ENCODE results near the gene SLC16A14. TPM values are rescaled to one million over a fixed set of nuclear protein-coding genes. Genes with fewer than 3 reads are reported as not detected.

The SLC16A14 gene
- total RNA-seq, 1 experiment from 2014 or later, result 12.4 TPM

DNA sequence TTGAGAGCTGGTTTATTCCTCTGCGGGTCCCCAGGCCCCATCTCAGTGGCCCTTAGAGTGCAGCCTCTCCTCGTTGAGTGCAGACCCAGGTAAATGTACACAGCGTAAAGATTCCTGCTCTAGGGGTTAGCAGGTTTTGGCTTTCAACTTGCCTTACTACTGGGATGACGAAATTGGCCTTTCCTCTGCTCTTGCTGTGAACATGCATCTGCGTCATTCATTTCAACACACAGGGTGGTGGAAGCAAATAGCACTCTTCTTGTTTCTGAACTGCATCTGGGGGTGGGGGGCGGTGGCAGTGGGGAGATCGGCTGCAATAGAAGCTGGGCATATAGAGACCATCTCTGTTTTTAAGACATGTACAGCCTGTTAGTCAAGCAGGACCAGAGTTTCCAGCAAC, 16.5 kb upstream of the SLC16A14 start:
- TF ChIP-seq EZH2phosphoT487 (IDR thresholded peaks at IDR 0.05; ENCODE audit: borderline replicate concordance, low read length) (no peak), EZH2 (IDR thresholded peaks at IDR 0.05; ENCODE audit: low read length, unreplicated experiment) (no peak)
- TF ChIP-seq, protein P1, sequence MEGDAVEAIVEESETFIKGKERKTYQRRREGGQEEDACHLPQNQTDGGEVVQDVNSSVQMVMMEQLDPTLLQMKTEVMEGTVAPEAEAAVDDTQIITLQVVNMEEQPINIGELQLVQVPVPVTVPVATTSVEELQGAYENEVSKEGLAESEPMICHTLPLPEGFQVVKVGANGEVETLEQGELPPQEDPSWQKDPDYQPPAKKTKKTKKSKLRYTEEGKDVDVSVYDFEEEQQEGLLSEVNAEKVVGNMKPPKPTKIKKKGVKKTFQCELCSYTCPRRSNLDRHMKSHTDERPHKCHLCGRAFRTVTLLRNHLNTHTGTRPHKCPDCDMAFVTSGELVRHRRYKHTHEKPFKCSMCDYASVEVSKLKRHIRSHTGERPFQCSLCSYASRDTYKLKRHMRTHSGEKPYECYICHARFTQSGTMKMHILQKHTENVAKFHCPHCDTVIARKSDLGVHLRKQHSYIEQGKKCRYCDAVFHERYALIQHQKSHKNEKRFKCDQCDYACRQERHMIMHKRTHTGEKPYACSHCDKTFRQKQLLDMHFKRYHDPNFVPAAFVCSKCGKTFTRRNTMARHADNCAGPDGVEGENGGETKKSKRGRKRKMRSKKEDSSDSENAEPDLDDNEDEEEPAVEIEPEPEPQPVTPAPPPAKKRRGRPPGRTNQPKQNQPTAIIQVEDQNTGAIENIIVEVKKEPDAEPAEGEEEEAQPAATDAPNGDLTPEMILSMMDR (conservative IDR thresholded peaks at IDR 0.05; ENCODE audit: low read depth, low read length), result no peak
- no peak for ATAC-seq
- Histone ChIP-seq H3K9ac (ENCODE audit: low read length) (no peak overlapping the region), H3K79me2 (ENCODE audit: low read length) (no peaks in the 10 kb centered on the region), H3K36me3 (ENCODE audit: low read depth, low read length) (no peaks in the 10 kb centered on the region), H3K27me3 (ENCODE audit: low read length) (no peaks in the 10 kb centered on the region), H3K27ac (ENCODE audit: low read length) (no peak overlapping the region), H3K9me3 (ENCODE audit: low read length) (no peaks in the 10 kb centered on the region), H3K4me2 (ENCODE audit: low read length) (no peak overlapping the region), H3K4me1 (ENCODE audit: insufficient read depth, low read length) (no peaks in the 10 kb centered on the region), H4K20me1 (ENCODE audit: low read length) (no peaks in the 10 kb centered on the region), H2AFZ (ENCODE audit: low read length) (no peak overlapping the region), H3F3A (ENCODE audit: low read length, unreplicated experiment) (no peaks in the 10 kb centered on the region), H3K9me2 (replicated peaks; ENCODE audit: low read length) (no peaks in the 10 kb centered on the region), H3K4me3 (ENCODE audit: low read length) (no peak overlapping the region)
- BruUV-seq (replicated peaks), result no TSS peak
- CTCF ChIA-PET, result no interaction called here
- POLR2A ChIA-PET (ENCODE audit: unreplicated experiment), result no interaction called here
- intact Hi-C loops (cut with micrococcal nuclease), result no loop called here
- no peak for DNase-seq

DNA sequence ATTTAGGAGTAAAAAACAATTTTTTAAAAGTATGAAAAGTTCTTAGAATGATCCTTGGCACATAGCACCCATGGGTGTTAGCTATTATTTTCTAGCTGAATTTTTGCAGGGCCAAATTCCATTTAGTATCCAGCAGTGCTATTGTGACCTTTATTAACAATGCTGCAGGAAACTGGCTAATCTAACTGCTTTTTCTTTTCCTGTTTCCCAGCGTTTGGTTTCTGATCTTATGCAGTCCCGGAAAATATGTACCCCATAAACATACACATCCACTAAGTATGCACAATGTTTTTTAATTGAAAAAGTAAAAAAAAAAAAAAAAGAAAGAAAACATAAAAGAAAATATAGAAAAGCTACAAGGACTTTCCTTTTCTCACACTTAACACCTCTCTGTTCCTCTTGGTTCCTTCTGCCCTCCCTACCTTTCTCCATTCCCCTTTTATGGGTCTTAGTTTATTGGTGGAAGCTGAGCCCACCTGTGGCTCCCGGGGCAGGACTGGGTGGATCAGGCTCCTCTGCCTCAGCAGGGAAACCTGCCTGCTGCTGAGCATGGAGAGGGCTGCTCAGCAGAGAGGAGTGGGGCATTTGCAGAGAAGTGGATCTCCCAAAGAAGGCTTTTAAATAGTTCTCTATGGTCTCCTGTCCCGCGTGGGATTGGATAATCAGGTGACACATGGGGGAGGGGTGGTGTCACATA, 9.3 kb upstream of the SLC16A14 start:
- Histone ChIP-seq H3K79me2 (ENCODE audit: low read length) (no peaks in the 10 kb centered on the region), H3K4me1 (ENCODE audit: insufficient read depth, low read length) (no peaks in the 10 kb centered on the region), H3F3A (ENCODE audit: low read length, unreplicated experiment) (no peaks in the 10 kb centered on the region), H3K27me3 (ENCODE audit: low read length) (no peaks in the 10 kb centered on the region), H3K9me2 (replicated peaks; ENCODE audit: low read length) (no peaks in the 10 kb centered on the region), H3K27ac (ENCODE audit: low read length) (no peak overlapping the region), H3K36me3 (ENCODE audit: low read depth, low read length) (no peaks in the 10 kb centered on the region), H3K9me3 (ENCODE audit: low read length) (no peaks in the 10 kb centered on the region), H3K9ac (ENCODE audit: low read length) (no peak overlapping the region), H3K4me3 (ENCODE audit: low read length) (no peak overlapping the region), H3K4me2 (ENCODE audit: low read length) (no peak overlapping the region), H2AFZ (ENCODE audit: low read length) (no peak overlapping the region), H4K20me1 (ENCODE audit: low read length) (no peaks in the 10 kb centered on the region)
- no peak for ATAC-seq
- TF ChIP-seq, protein P1 (conservative IDR thresholded peaks at IDR 0.05; ENCODE audit: low read depth, low read length), result no peak
- TF ChIP-seq EZH2phosphoT487 (IDR thresholded peaks at IDR 0.05; ENCODE audit: borderline replicate concordance, low read length) (no peak), EZH2 (IDR thresholded peaks at IDR 0.05; ENCODE audit: low read length, unreplicated experiment) (no peak)
- ChIA-PET CTCF (interaction anchor here (0.6 kb wide), 2 partner anchors 12 to 15 kb away, joined by 3 read pairs; no protein-coding TSS in a partner anchor), POLR2A (ENCODE audit: unreplicated experiment) (no interaction called here)
- no peak for DNase-seq
- BruUV-seq (replicated peaks), result no TSS peak
- intact Hi-C loops (cut with micrococcal nuclease), result no loop called here

DNA sequence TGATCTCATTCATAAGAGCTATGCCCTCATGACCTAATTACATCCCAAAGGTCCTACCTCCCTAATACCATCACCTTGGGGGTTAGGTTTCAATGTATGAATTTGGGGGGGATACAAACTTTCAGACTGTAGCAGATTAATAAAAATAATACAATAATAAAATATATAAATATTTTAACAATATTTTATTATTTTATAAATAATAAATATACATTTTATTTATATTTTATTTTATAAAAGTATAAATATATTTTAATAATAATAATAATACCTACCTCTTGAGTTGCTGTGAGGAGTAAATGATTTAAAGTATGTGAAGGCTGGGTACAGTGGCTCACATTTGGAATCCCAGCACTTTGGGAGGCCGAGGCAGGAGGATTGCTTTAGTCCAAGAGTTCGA, 8.1 kb upstream of the SLC16A14 start:
- CTCF ChIA-PET, result no interaction called here
- H3K4me2 ChIP-seq (ENCODE audit: low read length), result no peak overlapping the region
- no peaks in the 10 kb centered on the region for H3F3A ChIP-seq (ENCODE audit: low read length, unreplicated experiment)
- no peak overlapping the region for H3K9ac ChIP-seq (ENCODE audit: low read length)
- H3K27ac ChIP-seq (ENCODE audit: low read length), result no peak overlapping the region
- H3K4me1 ChIP-seq (ENCODE audit: insufficient read depth, low read length), result no peaks in the 10 kb centered on the region
- H3K36me3 ChIP-seq (ENCODE audit: low read depth, low read length), result no peaks in the 10 kb centered on the region
- H3K27me3 ChIP-seq (ENCODE audit: low read length), result no peaks in the 10 kb centered on the region
- H3K4me3 ChIP-seq (ENCODE audit: low read length), result no peak overlapping the region
- no peaks in the 10 kb centered on the region for H3K79me2 ChIP-seq (ENCODE audit: low read length)
- no peaks in the 10 kb centered on the region for H4K20me1 ChIP-seq (ENCODE audit: low read length)
- BruUV-seq (replicated peaks), result no TSS peak
- POLR2A ChIA-PET (ENCODE audit: unreplicated experiment), result no interaction called here
- H2AFZ ChIP-seq (ENCODE audit: low read length), result no peak overlapping the region
- no peaks in the 10 kb centered on the region for H3K9me3 ChIP-seq (ENCODE audit: low read length)
- intact Hi-C loops (cut with micrococcal nuclease), result no loop called here
- no peak for ATAC-seq
- TF ChIP-seq, protein P1 (conservative IDR thresholded peaks at IDR 0.05; ENCODE audit: low read depth, low read length), result no peak
- TF ChIP-seq EZH2 (IDR thresholded peaks at IDR 0.05; ENCODE audit: low read length, unreplicated experiment), result no peak
- no peak for DNase-seq
- H3K9me2 ChIP-seq (replicated peaks; ENCODE audit: low read length), result no peaks in the 10 kb centered on the region
